Mesothelial cell of epicardium (in vitro differentiated cells): ENCODE data around the gene GJA3. TPM values are rescaled to one million over a fixed set of nuclear protein-coding genes. Genes with fewer than 3 reads are reported as not detected.

Source experiments
- DNase-seq, 2 experiments: peaks; one replicate each; pipeline ENCODE4 v3.0.0; 2021; ENCODE audit warnings: low spot score in 2 of 2; ENCODE audit not compliant: unreplicated experiment in 2 of 2
- H3K27ac Mint-ChIP-seq: 2 replicates; pipeline ENCODE4 v1.8.0; 2021; ENCODE audit warnings: mixed read lengths
- H3K27me3 Mint-ChIP-seq: 2 replicates; pipeline ENCODE4 v1.8.0; 2021; ENCODE audit warnings: low read depth, mixed read lengths
- H3K36me3 Mint-ChIP-seq: 2 replicates; pipeline ENCODE4 v1.8.0; 2021; ENCODE audit warnings: mixed read lengths
- H3K4me1 Mint-ChIP-seq: 2 replicates; pipeline ENCODE4 v1.8.0; 2021; ENCODE audit warnings: mixed read lengths
- H3K4me3 Mint-ChIP-seq: 2 replicates; pipeline ENCODE4 v1.8.0; 2021; ENCODE audit warnings: mild to moderate bottlenecking, moderate library complexity, mixed read lengths
- H3K9me3 Mint-ChIP-seq: 2 replicates; pipeline ENCODE4 v1.8.0; 2021; ENCODE audit warnings: mixed read lengths
- total RNA-seq: library from RNA; stranded (reverse); gene quantifications from 3 replicates; pipeline ENCODE4 v1.2.1, GENCODE V29; 2021
- TF ChIP-seq, protein P1 (sequence below): fragments of 200-600 bp; sonication (generic); IDR thresholded peaks from one replicate; pipeline ENCODE4 v1.5.0; 2021; ENCODE audit warnings: antibody characterized with exemption; ENCODE audit not compliant: unreplicated experiment

Gene GJA3
- total RNA-seq, 1 donor from 2014 or later = 5.3 TPM

DNA sequence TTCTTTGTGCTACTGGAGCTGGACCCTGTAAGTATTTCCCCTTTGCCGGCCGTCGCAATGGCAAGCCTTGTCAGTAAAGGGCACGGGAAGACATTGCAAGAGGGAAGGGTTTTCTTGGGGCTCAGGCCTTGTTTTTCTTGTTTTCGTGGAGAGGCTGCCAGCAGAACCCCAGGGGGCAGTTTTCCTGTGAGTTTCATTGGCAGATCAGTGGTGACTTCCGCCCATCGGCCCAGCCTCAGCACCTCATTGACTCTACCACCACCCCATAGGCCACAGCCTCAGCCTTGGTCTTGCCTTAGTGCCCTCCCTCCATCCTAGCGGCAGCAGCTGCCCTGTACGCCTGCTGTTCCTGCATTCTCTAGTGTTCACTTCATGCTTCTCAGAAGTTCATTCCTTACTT, 61.5 kb downstream of the GJA3 start:
- H3K27me3 Mint-ChIP-seq = peaks cover 15% of the 10 kb centered on the region
- no peaks in the 10 kb centered on the region for H3K9me3 Mint-ChIP-seq
- H3K4me1 Mint-ChIP-seq = peaks cover 10% of the 10 kb centered on the region
- H3K36me3 Mint-ChIP-seq = no peaks in the 10 kb centered on the region
- H3K27ac Mint-ChIP-seq = no peak overlapping the region
- no peak for DNase-seq
- no peak overlapping the region for H3K4me3 Mint-ChIP-seq
- TF ChIP-seq, protein P1, sequence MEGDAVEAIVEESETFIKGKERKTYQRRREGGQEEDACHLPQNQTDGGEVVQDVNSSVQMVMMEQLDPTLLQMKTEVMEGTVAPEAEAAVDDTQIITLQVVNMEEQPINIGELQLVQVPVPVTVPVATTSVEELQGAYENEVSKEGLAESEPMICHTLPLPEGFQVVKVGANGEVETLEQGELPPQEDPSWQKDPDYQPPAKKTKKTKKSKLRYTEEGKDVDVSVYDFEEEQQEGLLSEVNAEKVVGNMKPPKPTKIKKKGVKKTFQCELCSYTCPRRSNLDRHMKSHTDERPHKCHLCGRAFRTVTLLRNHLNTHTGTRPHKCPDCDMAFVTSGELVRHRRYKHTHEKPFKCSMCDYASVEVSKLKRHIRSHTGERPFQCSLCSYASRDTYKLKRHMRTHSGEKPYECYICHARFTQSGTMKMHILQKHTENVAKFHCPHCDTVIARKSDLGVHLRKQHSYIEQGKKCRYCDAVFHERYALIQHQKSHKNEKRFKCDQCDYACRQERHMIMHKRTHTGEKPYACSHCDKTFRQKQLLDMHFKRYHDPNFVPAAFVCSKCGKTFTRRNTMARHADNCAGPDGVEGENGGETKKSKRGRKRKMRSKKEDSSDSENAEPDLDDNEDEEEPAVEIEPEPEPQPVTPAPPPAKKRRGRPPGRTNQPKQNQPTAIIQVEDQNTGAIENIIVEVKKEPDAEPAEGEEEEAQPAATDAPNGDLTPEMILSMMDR = no peak

DNA sequence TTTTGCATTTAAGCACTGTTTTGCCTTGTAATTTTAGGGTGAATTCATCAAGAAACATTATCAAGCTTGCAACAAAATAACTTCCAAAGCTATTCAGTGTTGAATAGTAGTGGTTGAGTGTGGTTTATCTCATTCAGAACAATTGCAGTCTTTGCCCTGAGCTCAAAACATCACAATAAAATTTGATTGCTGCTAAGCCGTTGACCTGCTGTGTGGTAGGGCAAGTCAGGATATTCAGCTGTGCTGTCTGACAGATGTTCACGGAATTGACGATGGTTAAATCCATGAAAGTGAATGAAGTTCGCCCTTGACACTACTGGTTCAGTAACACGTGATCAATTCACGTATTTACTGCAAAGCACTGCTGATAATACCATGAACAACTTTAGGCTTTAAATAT, 66.9 kb downstream of the GJA3 start:
- peaks cover 8% of the 10 kb centered on the region for H3K27me3 Mint-ChIP-seq
- no peaks in the 10 kb centered on the region for H3K9me3 Mint-ChIP-seq
- H3K4me1 Mint-ChIP-seq = peaks cover 1% of the 10 kb centered on the region

DNA sequence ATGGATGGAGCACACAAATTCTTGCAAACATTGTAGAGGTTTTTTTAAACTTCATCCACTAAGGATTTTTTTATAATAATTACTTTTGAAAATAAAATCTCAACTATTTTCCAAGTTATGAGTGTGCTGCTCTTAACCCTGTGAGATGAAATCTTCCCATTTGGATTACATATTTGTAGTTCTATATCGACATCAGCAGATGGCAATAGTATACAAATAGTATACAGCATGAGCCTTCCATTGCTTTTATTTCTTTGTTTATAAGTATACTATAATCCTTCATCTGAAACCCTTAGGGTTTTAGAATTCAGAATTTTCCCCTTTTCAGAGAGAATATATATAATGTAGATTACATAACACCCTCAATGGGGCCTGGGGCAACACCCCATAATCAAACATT, 70.5 kb downstream of the GJA3 start:
- Mint-ChIP-seq H3K27ac (no peak overlapping the region), H3K4me1 (no peaks in the 10 kb centered on the region), H3K9me3 (no peaks in the 10 kb centered on the region), H3K36me3 (peaks cover 9% of the 10 kb centered on the region), H3K4me3 (no peak overlapping the region), H3K27me3 (no peaks in the 10 kb centered on the region)
- no peak for DNase-seq
- TF ChIP-seq, protein P1 = no peak

More for the DNA sequence above, 66.9 kb downstream of the GJA3 start:
- DNase-seq = no peak
- Mint-ChIP-seq H3K36me3 (no peaks in the 10 kb centered on the region), H3K4me3 (no peak overlapping the region), H3K27ac (no peak overlapping the region)
- TF ChIP-seq, protein P1 = no peak

Other genes with a start within 250 kb of the GJA3 start
- gene ZMYM2, start 202.3 kb downstream of the GJA3 start, total RNA-seq = 206 to 212 TPM (median 208 TPM) in 3 replicates
- 24.4 to 27.2 TPM (median 25.4 TPM) in 3 replicates for gene GJB2, start 31.9 kb upstream of the GJA3 start, total RNA-seq
- gene GJB6, start 71.3 kb upstream of the GJA3 start, total RNA-seq = 28.6 to 35.4 TPM (median 32.7 TPM) in 3 replicates